Gastrocnemius medialis (tissue), 4 donors: Measurements from ENCODE around the gene CCSER2. TPM values are rescaled to one million over a fixed set of nuclear protein-coding genes. Genes with fewer than 3 reads are reported as not detected.

Experiments
- ATAC-seq, 2 donors: fragments of 150-250 bp; one replicate each; pipeline ENCODE4 v1.9.1; 2016
- DNase-seq, 2 donors: peaks; one replicate each; pipeline ENCODE4 v3.0.0-alpha.2; 2019
- H3K27ac ChIP-seq, 4 donors: fragments of 200-600 bp; sonication (generic); 1 replicate in 1 of 4; 2 replicates in 3 of 4; pipeline ENCODE4 v1.5.1; 2016 to 2018; ENCODE audit warnings: mild to moderate bottlenecking in 2 of 4, moderate library complexity in 1 of 4
- H3K27me3 ChIP-seq, 3 donors: fragments of 200-600 bp; sonication (generic) in 2 of 3; 1 replicate in 1 of 3; 2 replicates in 2 of 3; pipeline versions ENCODE4 v1.5.1 to v1.6.0; 2016 to 2019; ENCODE audit warnings: mild to moderate bottlenecking in 1 of 3, moderate library complexity in 1 of 3
- H3K36me3 ChIP-seq, 2 donors: fragments of 200-600 bp; sonication (generic) in 1 of 2; one replicate each; pipeline ENCODE4 v1.5.1; 2017 to 2018
- H3K4me1 ChIP-seq, 2 donors: fragments of 200-600 bp; sonication (generic) in 1 of 2; one replicate each; pipeline ENCODE4 v1.5.1; 2016 to 2017; ENCODE audit warnings: mild to moderate bottlenecking in 2 of 2
- H3K4me3 ChIP-seq, 4 donors: fragments of 200-600 bp; sonication (generic) in 3 of 4; 1 replicate in 1 of 4; 2 replicates in 3 of 4; pipeline ENCODE4 v1.5.1; 2016 to 2019; ENCODE audit warnings: mild to moderate bottlenecking in 2 of 4
- H3K9me3 ChIP-seq, 3 donors: fragments of 200-600 bp; sonication (generic) in 2 of 3; 1 replicate in 1 of 3; 2 replicates in 2 of 3; pipeline ENCODE4 v1.5.1; 2016 to 2019
- POLR2A ChIP-seq, 2 donors: fragments of 450-650 bp; IDR thresholded peaks; one replicate each; pipeline ENCODE4 v1.6.1; 2017; ENCODE audit warnings: antibody characterized with exemption in 2 of 2, mild to moderate bottlenecking in 2 of 2, moderate library complexity in 2 of 2
- in situ Hi-C, 4 donors: fragments of 200-750 bp; cut with MboI; loops; one replicate each; pipeline versions ENCODE4 v1.15.0 to v1.8.0; 2017; ENCODE audit warnings: low sequenced_read_pairs in 4 of 4
- intact Hi-C: fragments of 100-400 bp; cut with DNase I; formaldehyde crosslinking; loops from one replicate; pipeline ENCODE4 v1.15.1; 2023; ENCODE audit warnings: low total_unique reads
- total RNA-seq, 4 donors: library from RNA; depleted of rRNA; stranded (reverse); fragments of >200 nt; gene quantifications; one replicate each; pipeline versions ENCODE4 v1.1.0 to v1.2.3, GENCODE V29; 2016
- TF ChIP-seq, protein P1 (sequence below), 5 experiments: fragments of 450-650 bp in 3 of 5; fragments of 200-600 bp in 2 of 5; sonication (generic) in 2 of 5; IDR thresholded peaks in 4 of 5; conservative IDR thresholded peaks in 1 of 5; 1 replicate in 4 of 5; 2 replicates in 1 of 5; pipeline ENCODE4 v1.5.1; 2016 to 2019; ENCODE audit warnings: antibody characterized with exemption in 5 of 5, mild to moderate bottlenecking in 3 of 5, moderate library complexity in 3 of 5

Gene CCSER2
- total RNA-seq, 4 donors from 2014 or later, result 39.8 to 61.8 (median 49.2) TPM

GRCh38 chr10:84499846-84500245, 171.5 kb downstream of the CCSER2 start:
- no peak for ATAC-seq

GRCh38 chr10:84510121-84510520, 181.7 kb downstream of the CCSER2 start:
- Histone ChIP-seq H3K27ac (no peak overlapping the region), H3K4me1 (no peaks in the 10 kb centered on the region), H3K36me3 (peaks cover 0 to 15% of the 10 kb centered on the region in 2 donors), H3K4me3 (no peak overlapping the region), H3K9me3 (no peaks in the 10 kb centered on the region), H3K27me3 (no peaks in the 10 kb centered on the region)
- DNase-seq (no peak), ATAC-seq (no peak)
- intact Hi-C loops (no loop called here), in situ Hi-C loops (no loop called here)
- no peak for TF ChIP-seq POLR2A (IDR thresholded peaks at IDR 0.05)
- TF ChIP-seq, protein P1, sequence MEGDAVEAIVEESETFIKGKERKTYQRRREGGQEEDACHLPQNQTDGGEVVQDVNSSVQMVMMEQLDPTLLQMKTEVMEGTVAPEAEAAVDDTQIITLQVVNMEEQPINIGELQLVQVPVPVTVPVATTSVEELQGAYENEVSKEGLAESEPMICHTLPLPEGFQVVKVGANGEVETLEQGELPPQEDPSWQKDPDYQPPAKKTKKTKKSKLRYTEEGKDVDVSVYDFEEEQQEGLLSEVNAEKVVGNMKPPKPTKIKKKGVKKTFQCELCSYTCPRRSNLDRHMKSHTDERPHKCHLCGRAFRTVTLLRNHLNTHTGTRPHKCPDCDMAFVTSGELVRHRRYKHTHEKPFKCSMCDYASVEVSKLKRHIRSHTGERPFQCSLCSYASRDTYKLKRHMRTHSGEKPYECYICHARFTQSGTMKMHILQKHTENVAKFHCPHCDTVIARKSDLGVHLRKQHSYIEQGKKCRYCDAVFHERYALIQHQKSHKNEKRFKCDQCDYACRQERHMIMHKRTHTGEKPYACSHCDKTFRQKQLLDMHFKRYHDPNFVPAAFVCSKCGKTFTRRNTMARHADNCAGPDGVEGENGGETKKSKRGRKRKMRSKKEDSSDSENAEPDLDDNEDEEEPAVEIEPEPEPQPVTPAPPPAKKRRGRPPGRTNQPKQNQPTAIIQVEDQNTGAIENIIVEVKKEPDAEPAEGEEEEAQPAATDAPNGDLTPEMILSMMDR (IDR thresholded peaks at IDR 0.05 in 4 of 5, conservative IDR thresholded peaks at IDR 0.05 in 1 of 5), result no peak

More at GRCh38 chr10:84499846-84500245, 171.5 kb downstream of the CCSER2 start:
- no peak for DNase-seq
- H3K27me3 ChIP-seq, result no peaks in the 10 kb centered on the region
- H3K36me3 ChIP-seq, result no peaks in the 10 kb centered on the region
- H3K4me1 ChIP-seq, result peaks cover 0 to 5% of the 10 kb centered on the region in 2 donors
- in situ Hi-C loops (no loop called here), intact Hi-C loops (no loop called here)
- H3K9me3 ChIP-seq, result no peaks in the 10 kb centered on the region
- TF ChIP-seq, protein P1 (IDR thresholded peaks at IDR 0.05 in 4 of 5, conservative IDR thresholded peaks at IDR 0.05 in 1 of 5), result no peak
- TF ChIP-seq POLR2A (IDR thresholded peaks at IDR 0.05), result no peak
- H3K27ac ChIP-seq, result no peak overlapping the region
- no peak overlapping the region for H3K4me3 ChIP-seq

DNA sequence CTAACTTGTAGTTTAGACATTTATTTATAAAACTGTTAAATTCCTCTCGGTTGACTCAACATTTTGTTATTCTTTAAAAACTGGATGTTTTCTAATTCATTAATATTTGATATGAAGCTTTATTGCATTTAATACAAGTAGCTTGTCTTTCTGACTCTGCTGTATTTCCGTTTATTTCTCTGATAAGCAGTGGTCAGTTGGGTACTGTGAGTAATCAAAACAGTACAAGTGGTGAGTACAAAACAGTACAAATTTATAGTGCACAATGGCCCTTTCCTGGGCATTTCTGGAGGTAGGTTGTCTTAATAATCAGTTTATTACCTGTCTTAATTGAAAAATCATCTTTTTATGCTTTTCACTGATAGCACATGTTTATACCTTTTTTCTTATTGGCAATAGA, 182.7 kb downstream of the CCSER2 start:
- in situ Hi-C loops (no loop called here), intact Hi-C loops (no loop called here)
- Histone ChIP-seq H3K27me3 (no peaks in the 10 kb centered on the region), H3K27ac (no peak overlapping the region), H3K4me1 (no peaks in the 10 kb centered on the region), H3K9me3 (no peaks in the 10 kb centered on the region), H3K36me3 (peaks cover 0 to 24% of the 10 kb centered on the region in 2 donors), H3K4me3 (no peak overlapping the region)
- TF ChIP-seq POLR2A (IDR thresholded peaks at IDR 0.05), result no peak
- TF ChIP-seq, protein P1 (IDR thresholded peaks at IDR 0.05 in 4 of 5, conservative IDR thresholded peaks at IDR 0.05 in 1 of 5), result no peak
- ATAC-seq, result no peak
- DNase-seq, result no peak

DNA sequence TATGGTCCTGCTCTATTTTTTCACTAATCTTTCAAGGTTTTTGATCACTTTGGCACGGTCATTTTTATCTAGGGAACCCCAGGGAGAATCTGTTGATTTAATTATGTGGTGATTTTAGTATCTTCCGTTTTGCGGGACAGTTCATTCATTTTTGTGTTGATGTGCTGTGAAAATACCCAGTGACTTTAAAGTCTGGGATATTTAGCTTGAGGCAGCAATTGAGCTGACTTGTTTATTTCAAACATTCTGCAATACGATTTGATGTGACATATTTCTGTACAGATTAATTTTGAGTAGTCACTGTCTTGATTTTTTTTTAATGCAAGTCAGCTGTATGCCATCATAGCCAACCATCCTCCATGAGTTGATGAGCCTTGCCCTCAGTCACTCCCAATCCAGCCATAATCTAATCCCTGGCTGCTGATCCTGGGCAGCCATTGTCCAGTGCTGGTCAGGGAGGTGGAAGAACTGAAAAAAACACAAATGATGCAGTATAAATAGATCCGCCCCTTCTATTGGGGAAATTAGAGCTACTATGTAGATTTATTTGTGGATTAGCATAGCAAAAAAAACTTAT, 183.4 kb downstream of the CCSER2 start:
- Histone ChIP-seq H3K27me3 (no peaks in the 10 kb centered on the region), H3K9me3 (no peaks in the 10 kb centered on the region), H3K36me3 (peaks cover 0 to 26% of the 10 kb centered on the region in 2 donors), H3K4me1 (no peaks in the 10 kb centered on the region), H3K4me3 (no peak overlapping the region), H3K27ac (no peak overlapping the region)
- TF ChIP-seq POLR2A (IDR thresholded peaks at IDR 0.05), result no peak
- TF ChIP-seq, protein P1 (IDR thresholded peaks at IDR 0.05 in 4 of 5, conservative IDR thresholded peaks at IDR 0.05 in 1 of 5), result no peak
- intact Hi-C loops, result no loop called here
- in situ Hi-C loops, result no loop called here
- ATAC-seq (no peak), DNase-seq (no peak)

DNA sequence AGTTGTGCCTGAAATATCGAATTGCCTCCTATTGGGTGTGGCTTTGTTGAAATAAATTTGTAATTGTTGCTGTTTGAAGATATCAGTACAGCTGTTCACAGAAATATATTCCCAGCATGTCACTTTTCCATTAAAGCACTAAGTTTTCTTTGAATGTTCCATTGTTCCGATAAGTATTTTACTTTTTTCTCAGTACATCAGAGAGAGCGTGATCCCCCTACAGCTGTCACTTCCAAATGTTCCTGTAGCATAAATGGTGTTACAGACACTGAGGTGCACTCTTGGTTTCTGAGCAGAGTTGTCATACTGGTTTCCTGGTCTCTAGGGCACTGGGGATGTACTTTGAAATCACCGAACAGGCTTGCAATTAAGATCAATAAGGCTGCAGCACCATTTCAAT, 189.2 kb downstream of the CCSER2 start:
- intact Hi-C loops (no loop called here), in situ Hi-C loops (no loop called here)
- Histone ChIP-seq H3K4me1 (no peaks in the 10 kb centered on the region), H3K27ac (no peak overlapping the region), H3K27me3 (no peaks in the 10 kb centered on the region), H3K9me3 (no peaks in the 10 kb centered on the region), H3K4me3 (no peak overlapping the region), H3K36me3 (peaks cover 0 to 26% of the 10 kb centered on the region in 2 donors)
- ATAC-seq, result no peak
- TF ChIP-seq POLR2A (IDR thresholded peaks at IDR 0.05), result no peak
- TF ChIP-seq, protein P1 (IDR thresholded peaks at IDR 0.05 in 4 of 5, conservative IDR thresholded peaks at IDR 0.05 in 1 of 5), result no peak
- no peak for DNase-seq
